ENCODE measurements around the gene LRRC7. TPM values are rescaled to one million over a fixed set of nuclear protein-coding genes. Genes with fewer than 3 reads are reported as not detected.

The LRRC7 gene
- total and polyA plus RNA-seq, 4 donors, result 6.1 TPM; not detected in 3

DNA sequence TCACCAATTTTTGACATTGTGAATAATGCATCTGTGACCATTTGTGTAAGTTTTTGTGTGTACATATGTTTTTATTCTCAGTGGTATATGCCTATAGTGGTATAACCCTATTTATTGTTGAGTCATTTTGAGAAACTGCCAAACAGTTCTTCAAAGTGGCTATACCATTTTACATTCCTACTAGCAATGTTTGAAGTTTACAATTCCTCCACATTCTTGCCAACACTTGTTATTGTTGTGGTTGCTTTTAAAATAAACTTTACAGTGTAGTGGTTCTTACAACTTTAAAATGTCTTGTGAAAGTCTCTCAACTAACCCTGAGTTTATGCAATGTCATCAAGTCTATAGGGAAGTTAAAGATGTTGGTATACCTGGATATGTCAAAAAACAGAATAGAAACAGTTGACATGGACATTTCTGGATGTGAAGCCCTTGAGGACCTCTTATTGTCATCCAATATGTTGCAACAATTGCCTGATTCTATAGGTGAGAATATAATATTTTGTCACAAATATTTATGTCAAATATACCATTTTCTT, 418.2 kb downstream of the LRRC7 start:
- TF ChIP-seq, protein P1, sequence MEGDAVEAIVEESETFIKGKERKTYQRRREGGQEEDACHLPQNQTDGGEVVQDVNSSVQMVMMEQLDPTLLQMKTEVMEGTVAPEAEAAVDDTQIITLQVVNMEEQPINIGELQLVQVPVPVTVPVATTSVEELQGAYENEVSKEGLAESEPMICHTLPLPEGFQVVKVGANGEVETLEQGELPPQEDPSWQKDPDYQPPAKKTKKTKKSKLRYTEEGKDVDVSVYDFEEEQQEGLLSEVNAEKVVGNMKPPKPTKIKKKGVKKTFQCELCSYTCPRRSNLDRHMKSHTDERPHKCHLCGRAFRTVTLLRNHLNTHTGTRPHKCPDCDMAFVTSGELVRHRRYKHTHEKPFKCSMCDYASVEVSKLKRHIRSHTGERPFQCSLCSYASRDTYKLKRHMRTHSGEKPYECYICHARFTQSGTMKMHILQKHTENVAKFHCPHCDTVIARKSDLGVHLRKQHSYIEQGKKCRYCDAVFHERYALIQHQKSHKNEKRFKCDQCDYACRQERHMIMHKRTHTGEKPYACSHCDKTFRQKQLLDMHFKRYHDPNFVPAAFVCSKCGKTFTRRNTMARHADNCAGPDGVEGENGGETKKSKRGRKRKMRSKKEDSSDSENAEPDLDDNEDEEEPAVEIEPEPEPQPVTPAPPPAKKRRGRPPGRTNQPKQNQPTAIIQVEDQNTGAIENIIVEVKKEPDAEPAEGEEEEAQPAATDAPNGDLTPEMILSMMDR (IDR thresholded peaks at IDR 0.05; ENCODE audit: control extremely low read depth, extremely low read depth), result no peak
- no peak for ATAC-seq (ENCODE audit: insufficient read depth, low FRiP score)
- DNase-seq, result no peak

DNA sequence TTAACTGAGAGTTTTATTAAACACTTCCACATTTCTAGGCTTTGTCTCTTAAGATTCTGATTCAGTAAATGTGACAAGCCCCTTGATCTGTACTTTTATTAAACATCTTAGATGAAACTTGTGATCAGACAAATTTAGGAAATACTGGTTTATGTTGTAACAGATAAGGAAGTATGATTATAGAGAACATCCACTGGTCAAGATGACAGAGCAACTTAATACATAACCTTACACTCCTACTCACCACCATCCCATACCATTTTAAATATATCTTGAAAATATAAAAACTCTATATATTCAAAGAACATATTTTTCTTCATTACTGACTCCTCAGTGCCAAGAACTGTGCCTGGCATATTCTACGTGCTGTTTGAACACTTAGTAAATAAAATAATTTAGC, 420.2 kb downstream of the LRRC7 start:
- H3K4me1 ChIP-seq (ENCODE audit: control insufficient read depth in 5 of 5, insufficient read depth in 5 of 5, low read length in 5 of 5), result no peaks in the 10 kb centered on the region
- H3K27me3 ChIP-seq (ENCODE audit: control insufficient read depth in 3 of 3, insufficient read depth in 3 of 3, low read length in 2 of 3), result no peaks in the 10 kb centered on the region
- no peak overlapping the region for H3K9ac ChIP-seq (ENCODE audit: insufficient read depth in 1 of 2, low read length in 2 of 2)
- no peak overlapping the region for H3K4me3 ChIP-seq
- no peaks in the 10 kb centered on the region for H3K9me3 ChIP-seq (ENCODE audit: control insufficient read depth in 4 of 4, insufficient read depth in 3 of 4, low read length in 3 of 4)
- ATAC-seq (ENCODE audit: insufficient read depth, low FRiP score) (no peak), DNase-seq (no peak)
- no peak overlapping the region for H3K27ac ChIP-seq (ENCODE audit: low read depth in 1 of 2, low read length in 1 of 2)
- WGBS, 2 donors, result 69 to 85% methylated on average over 1 of the region's 1 CpG
- no peaks in the 10 kb centered on the region for H3K36me3 ChIP-seq (ENCODE audit: control insufficient read depth in 4 of 4, insufficient read depth in 4 of 4, low read length in 4 of 4)
- TF ChIP-seq, protein P1 (IDR thresholded peaks at IDR 0.05; ENCODE audit: control extremely low read depth, extremely low read depth), result no peak

More for the DNA sequence above, 418.2 kb downstream of the LRRC7 start:
- H3K9me3 ChIP-seq (ENCODE audit: control insufficient read depth in 4 of 4, insufficient read depth in 3 of 4, low read length in 3 of 4), result no peaks in the 10 kb centered on the region
- H3K27ac ChIP-seq (ENCODE audit: low read depth in 1 of 2, low read length in 1 of 2), result no peak overlapping the region
- no peak overlapping the region for H3K9ac ChIP-seq (ENCODE audit: insufficient read depth in 1 of 2, low read length in 2 of 2)
- no peak overlapping the region for H3K4me3 ChIP-seq
- no peaks in the 10 kb centered on the region for H3K4me1 ChIP-seq (ENCODE audit: control insufficient read depth in 5 of 5, insufficient read depth in 5 of 5, low read length in 5 of 5)
- no peaks in the 10 kb centered on the region for H3K36me3 ChIP-seq (ENCODE audit: control insufficient read depth in 4 of 4, insufficient read depth in 4 of 4, low read length in 4 of 4)
- H3K27me3 ChIP-seq (ENCODE audit: control insufficient read depth in 3 of 3, insufficient read depth in 3 of 3, low read length in 2 of 3), result no peaks in the 10 kb centered on the region

DNA sequence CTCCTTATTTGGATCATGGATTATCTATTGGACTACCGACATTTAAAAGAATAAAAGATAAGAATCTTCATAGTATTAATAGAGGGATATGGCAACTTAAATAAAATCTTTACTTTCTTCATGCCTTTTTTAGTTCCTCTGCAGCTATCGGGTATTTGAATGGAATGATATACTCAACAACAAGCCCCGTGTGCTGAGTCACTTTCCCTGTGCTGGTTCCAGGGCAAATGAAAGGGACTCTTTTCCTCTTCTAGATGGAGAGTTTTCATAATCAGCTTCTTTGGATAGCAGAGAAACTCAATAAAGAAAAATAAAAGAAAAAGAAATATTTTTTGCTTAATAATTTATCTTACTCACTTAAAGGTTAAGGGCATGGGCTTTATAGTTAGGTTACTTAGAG, 423.9 kb downstream of the LRRC7 start:
- ATAC-seq (ENCODE audit: insufficient read depth, low FRiP score), result no peak
- 62 to 66% methylated on average over 3 of the region's 3 CpGs for WGBS, 2 donors
- H3K27ac ChIP-seq (ENCODE audit: low read depth in 1 of 2, low read length in 1 of 2), result no peak overlapping the region
- no peak overlapping the region for H3K9ac ChIP-seq (ENCODE audit: insufficient read depth in 1 of 2, low read length in 2 of 2)
- no peaks in the 10 kb centered on the region for H3K9me3 ChIP-seq (ENCODE audit: control insufficient read depth in 4 of 4, insufficient read depth in 3 of 4, low read length in 3 of 4)
- no peak for DNase-seq
- H3K4me1 ChIP-seq (ENCODE audit: control insufficient read depth in 5 of 5, insufficient read depth in 5 of 5, low read length in 5 of 5), result peaks cover 0 to 14% (median 0%) of the 10 kb centered on the region in 5 donors
- H3K4me3 ChIP-seq, result no peak overlapping the region
- TF ChIP-seq, protein P1 (IDR thresholded peaks at IDR 0.05; ENCODE audit: control extremely low read depth, extremely low read depth), result no peak
- no peaks in the 10 kb centered on the region for H3K27me3 ChIP-seq (ENCODE audit: control insufficient read depth in 3 of 3, insufficient read depth in 3 of 3, low read length in 2 of 3)
- H3K36me3 ChIP-seq (ENCODE audit: control insufficient read depth in 4 of 4, insufficient read depth in 4 of 4, low read length in 4 of 4), result no peaks in the 10 kb centered on the region

DNA sequence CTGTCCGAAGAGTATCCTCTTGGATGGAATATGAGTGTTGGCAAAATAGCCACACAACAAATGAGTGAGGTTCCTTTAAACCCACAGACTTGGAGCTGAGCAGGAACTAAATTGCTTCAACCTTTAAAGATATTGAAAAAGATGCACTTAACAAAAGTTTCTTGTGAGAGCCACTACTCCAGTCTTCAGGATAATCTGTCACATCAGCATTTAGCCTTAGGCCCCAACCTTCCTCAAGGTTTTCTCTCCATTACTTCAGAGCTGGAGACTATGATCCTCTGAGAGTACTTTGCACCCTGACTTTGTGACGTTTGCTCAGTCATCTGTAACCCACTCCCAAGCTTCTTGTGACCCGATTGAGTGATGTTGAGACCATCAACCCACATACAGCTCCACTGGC, 424.9 kb downstream of the LRRC7 start:
- Histone ChIP-seq H3K27me3 (ENCODE audit: control insufficient read depth in 3 of 3, insufficient read depth in 3 of 3, low read length in 2 of 3) (no peaks in the 10 kb centered on the region), H3K27ac (ENCODE audit: low read depth in 1 of 2, low read length in 1 of 2) (no peak overlapping the region), H3K9me3 (ENCODE audit: control insufficient read depth in 4 of 4, insufficient read depth in 3 of 4, low read length in 3 of 4) (no peaks in the 10 kb centered on the region), H3K36me3 (ENCODE audit: control insufficient read depth in 4 of 4, insufficient read depth in 4 of 4, low read length in 4 of 4) (no peaks in the 10 kb centered on the region), H3K9ac (ENCODE audit: insufficient read depth in 1 of 2, low read length in 2 of 2) (no peak overlapping the region), H3K4me1 (ENCODE audit: control insufficient read depth in 5 of 5, insufficient read depth in 5 of 5, low read length in 5 of 5) (peaks cover 0 to 14% (median 0%) of the 10 kb centered on the region in 5 donors), H3K4me3 (no peak overlapping the region)
- DNase-seq (no peak), ATAC-seq (ENCODE audit: insufficient read depth, low FRiP score) (no peak)
- 76 to 84% methylated on average over 3 of the region's 3 CpGs for WGBS, 2 donors
- TF ChIP-seq, protein P1 (IDR thresholded peaks at IDR 0.05; ENCODE audit: control extremely low read depth, extremely low read depth), result no peak

All from lung (tissue), 12 donors.